T-helper 1 cell treated with Interleukin-12 subunit alpha and Interleukin-12 subunit beta and Interleukin-4 antibody, amounts not matched to agents 30 μg/mL and 1 μg/mL, for 36 hours (primary cell): ENCODE data around the gene LTBP1.
A peak's percentile ranks its signal among the peaks of the same experiment; 100 is the strongest.

Experiments
- H3K27ac Mint-ChIP-seq: one replicate; pipeline ENCODE4 v1.8.0; 2021; ENCODE audit warnings: mild to moderate bottlenecking, mixed read lengths
- H3K27me3 Mint-ChIP-seq: one replicate; pipeline ENCODE4 v1.8.0; 2021; ENCODE audit warnings: low read depth, mixed read lengths
- H3K36me3 Mint-ChIP-seq: one replicate; pipeline ENCODE4 v1.8.0; 2021; ENCODE audit warnings: low read depth, mixed read lengths
- H3K4me1 Mint-ChIP-seq: one replicate; pipeline ENCODE4 v1.8.0; 2021; ENCODE audit warnings: low read depth, mixed read lengths
- H3K4me3 Mint-ChIP-seq: one replicate; pipeline ENCODE4 v1.8.0; 2021; ENCODE audit warnings: mild to moderate bottlenecking, moderate library complexity, mixed read lengths
- H3K9me3 Mint-ChIP-seq: one replicate; pipeline ENCODE4 v1.8.0; 2021; ENCODE audit warnings: mixed read lengths

Gene LTBP1

GRCh38 chr2:32942793-32943485 lies 3.8 kb upstream of the LTBP1 start:
- no peak overlapping the region for H3K27ac Mint-ChIP-seq
- peaks cover 3% of the 10 kb centered on the region for H3K4me1 Mint-ChIP-seq
- peaks cover 18% of the 10 kb centered on the region for H3K27me3 Mint-ChIP-seq
- no peaks in the 10 kb centered on the region for H3K36me3 Mint-ChIP-seq
- H3K9me3 Mint-ChIP-seq, result no peaks in the 10 kb centered on the region
- H3K4me3 Mint-ChIP-seq, result no peak overlapping the region

GRCh38 chr2:32945286-32945685 lies 1.5 kb upstream of the LTBP1 start:
- no peaks in the 10 kb centered on the region for H3K9me3 Mint-ChIP-seq
- peaks cover 6% of the 10 kb centered on the region for H3K4me1 Mint-ChIP-seq
- no peaks in the 10 kb centered on the region for H3K36me3 Mint-ChIP-seq
- H3K4me3 Mint-ChIP-seq, result no peak overlapping the region
- no peak overlapping the region for H3K27ac Mint-ChIP-seq
- peaks cover 33% of the 10 kb centered on the region for H3K27me3 Mint-ChIP-seq

GRCh38 chr2:32947076-32947483 lies 327 bp downstream of the LTBP1 start:
- Mint-ChIP-seq H3K36me3 (no peaks in the 10 kb centered on the region), H3K9me3 (no peaks in the 10 kb centered on the region), H3K27ac (no peak overlapping the region), H3K4me1 (peaks cover 6% of the 10 kb centered on the region), H3K4me3 (no peak overlapping the region), H3K27me3 (peaks cover 36% of the 10 kb centered on the region)

- no peaks in the 10 kb centered on the region for H3K9me3 Mint-ChIP-seq
- H3K4me3 Mint-ChIP-seq, result peak overlapping the region; percentile 75
- H3K4me1 Mint-ChIP-seq, result peaks cover 6% of the 10 kb centered on the region
- peaks cover 36% of the 10 kb centered on the region for H3K27me3 Mint-ChIP-seq
- no peak overlapping the region for H3K27ac Mint-ChIP-seq
- H3K36me3 Mint-ChIP-seq, result no peaks in the 10 kb centered on the region
These were observed 861 bp downstream of the LTBP1 start for GRCh38 chr2:32947484-32948143.

GRCh38 chr2:32948266-32948665 lies 1.5 kb downstream of the LTBP1 start:
- no peak overlapping the region for H3K27ac Mint-ChIP-seq
- peaks cover 36% of the 10 kb centered on the region for H3K27me3 Mint-ChIP-seq
- H3K36me3 Mint-ChIP-seq, result no peaks in the 10 kb centered on the region
- peak overlapping the region; percentile 73 for H3K4me3 Mint-ChIP-seq
- H3K4me1 Mint-ChIP-seq, result peaks cover 6% of the 10 kb centered on the region
- no peaks in the 10 kb centered on the region for H3K9me3 Mint-ChIP-seq

GRCh38 chr2:32949260-32949659 lies 2.5 kb downstream of the LTBP1 start:
- Mint-ChIP-seq H3K36me3 (no peaks in the 10 kb centered on the region), H3K9me3 (no peaks in the 10 kb centered on the region), H3K27ac (no peak overlapping the region), H3K4me3 (no peak overlapping the region), H3K4me1 (peaks cover 6% of the 10 kb centered on the region), H3K27me3 (peaks cover 36% of the 10 kb centered on the region)

- no peak overlapping the region for H3K27ac Mint-ChIP-seq
- peaks cover 37% of the 10 kb centered on the region for H3K27me3 Mint-ChIP-seq
- no peaks in the 10 kb centered on the region for H3K36me3 Mint-ChIP-seq
- H3K9me3 Mint-ChIP-seq, result no peaks in the 10 kb centered on the region
- no peak overlapping the region for H3K4me3 Mint-ChIP-seq
- H3K4me1 Mint-ChIP-seq, result peaks cover 3% of the 10 kb centered on the region
These were observed 4.9 kb downstream of the LTBP1 start for GRCh38 chr2:32951672-32952071.

GRCh38 chr2:32952761-32953476 lies 6.2 kb downstream of the LTBP1 start:
- peaks cover 3% of the 10 kb centered on the region for H3K4me1 Mint-ChIP-seq
- no peak overlapping the region for H3K4me3 Mint-ChIP-seq
- peaks cover 42% of the 10 kb centered on the region for H3K27me3 Mint-ChIP-seq
- no peaks in the 10 kb centered on the region for H3K9me3 Mint-ChIP-seq
- no peak overlapping the region for H3K27ac Mint-ChIP-seq
- H3K36me3 Mint-ChIP-seq, result no peaks in the 10 kb centered on the region

- Mint-ChIP-seq H3K4me3 (no peak overlapping the region), H3K9me3 (no peaks in the 10 kb centered on the region), H3K4me1 (no peaks in the 10 kb centered on the region), H3K36me3 (no peaks in the 10 kb centered on the region), H3K27me3 (peaks cover 29% of the 10 kb centered on the region), H3K27ac (no peak overlapping the region)
These were observed 7.5 kb downstream of the LTBP1 start for GRCh38 chr2:32954206-32954605.

- Mint-ChIP-seq H3K36me3 (no peaks in the 10 kb centered on the region), H3K4me3 (no peak overlapping the region), H3K27ac (no peak overlapping the region), H3K27me3 (peaks cover 15% of the 10 kb centered on the region), H3K4me1 (no peaks in the 10 kb centered on the region), H3K9me3 (no peaks in the 10 kb centered on the region)
These were observed 12.1 kb downstream of the LTBP1 start for GRCh38 chr2:32958821-32959220.

- Mint-ChIP-seq H3K9me3 (no peaks in the 10 kb centered on the region), H3K27ac (no peak overlapping the region), H3K4me3 (no peak overlapping the region), H3K4me1 (no peaks in the 10 kb centered on the region), H3K36me3 (no peaks in the 10 kb centered on the region), H3K27me3 (peaks cover 13% of the 10 kb centered on the region)
These were observed 13.5 kb downstream of the LTBP1 start for GRCh38 chr2:32960238-32960637.

- peaks cover 17% of the 10 kb centered on the region for H3K27me3 Mint-ChIP-seq
- no peaks in the 10 kb centered on the region for H3K4me1 Mint-ChIP-seq
- no peaks in the 10 kb centered on the region for H3K36me3 Mint-ChIP-seq
- H3K4me3 Mint-ChIP-seq, result no peak overlapping the region
- H3K9me3 Mint-ChIP-seq, result no peaks in the 10 kb centered on the region
- H3K27ac Mint-ChIP-seq, result no peak overlapping the region
These were observed 14.1 kb downstream of the LTBP1 start for GRCh38 chr2:32960647-32961403.

- H3K4me1 Mint-ChIP-seq, result no peaks in the 10 kb centered on the region
- H3K36me3 Mint-ChIP-seq, result no peaks in the 10 kb centered on the region
- H3K27me3 Mint-ChIP-seq, result peaks cover 4% of the 10 kb centered on the region
- no peaks in the 10 kb centered on the region for H3K9me3 Mint-ChIP-seq
- H3K4me3 Mint-ChIP-seq, result no peak overlapping the region
- H3K27ac Mint-ChIP-seq, result no peak overlapping the region
These were observed 15.9 kb downstream of the LTBP1 start for GRCh38 chr2:32962690-32963089.

- no peak overlapping the region for H3K27ac Mint-ChIP-seq
- no peaks in the 10 kb centered on the region for H3K9me3 Mint-ChIP-seq
- H3K27me3 Mint-ChIP-seq, result peaks cover 4% of the 10 kb centered on the region
- H3K4me1 Mint-ChIP-seq, result no peaks in the 10 kb centered on the region
- no peak overlapping the region for H3K4me3 Mint-ChIP-seq
- no peaks in the 10 kb centered on the region for H3K36me3 Mint-ChIP-seq
These were observed 17.2 kb downstream of the LTBP1 start for GRCh38 chr2:32963941-32964340.
